ENCODE data around the gene PORCN. TPM values are rescaled to one million over a fixed set of nuclear protein-coding genes. Genes with fewer than 3 reads are reported as not detected.
A peak's percentile ranks its signal among the peaks of the same experiment; 100 is the strongest.

The PORCN gene
- total and polyA plus RNA-seq, 10 donors: 5.0 to 20.8 (median 11.4) TPM

DNA sequence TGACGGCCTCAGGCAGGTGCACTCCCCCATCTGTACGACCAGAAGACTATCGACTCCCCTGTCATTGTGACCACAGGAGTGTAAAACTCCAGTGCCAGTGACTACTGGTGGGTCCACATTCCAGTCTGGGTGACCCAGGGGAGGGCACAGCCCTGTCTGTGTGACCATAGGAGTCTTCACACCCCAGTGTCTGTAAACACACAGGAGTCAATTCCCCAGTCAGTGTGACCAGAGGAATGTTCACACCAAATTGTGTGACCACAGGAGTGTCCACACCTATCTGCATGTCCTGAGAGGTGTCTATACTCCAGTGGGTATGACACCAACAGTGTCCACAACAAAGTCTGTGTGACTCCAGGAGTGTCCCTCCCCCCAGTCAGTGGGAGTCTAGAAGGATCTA lies 20.8 kb upstream of the PORCN start:
- TF ChIP-seq POLR2AphosphoS5 (IDR thresholded peaks at IDR 0.05): no peak
- TF ChIP-seq POLR2A (IDR thresholded peaks at IDR 0.05): no peak
- TF ChIP-seq, protein P1, sequence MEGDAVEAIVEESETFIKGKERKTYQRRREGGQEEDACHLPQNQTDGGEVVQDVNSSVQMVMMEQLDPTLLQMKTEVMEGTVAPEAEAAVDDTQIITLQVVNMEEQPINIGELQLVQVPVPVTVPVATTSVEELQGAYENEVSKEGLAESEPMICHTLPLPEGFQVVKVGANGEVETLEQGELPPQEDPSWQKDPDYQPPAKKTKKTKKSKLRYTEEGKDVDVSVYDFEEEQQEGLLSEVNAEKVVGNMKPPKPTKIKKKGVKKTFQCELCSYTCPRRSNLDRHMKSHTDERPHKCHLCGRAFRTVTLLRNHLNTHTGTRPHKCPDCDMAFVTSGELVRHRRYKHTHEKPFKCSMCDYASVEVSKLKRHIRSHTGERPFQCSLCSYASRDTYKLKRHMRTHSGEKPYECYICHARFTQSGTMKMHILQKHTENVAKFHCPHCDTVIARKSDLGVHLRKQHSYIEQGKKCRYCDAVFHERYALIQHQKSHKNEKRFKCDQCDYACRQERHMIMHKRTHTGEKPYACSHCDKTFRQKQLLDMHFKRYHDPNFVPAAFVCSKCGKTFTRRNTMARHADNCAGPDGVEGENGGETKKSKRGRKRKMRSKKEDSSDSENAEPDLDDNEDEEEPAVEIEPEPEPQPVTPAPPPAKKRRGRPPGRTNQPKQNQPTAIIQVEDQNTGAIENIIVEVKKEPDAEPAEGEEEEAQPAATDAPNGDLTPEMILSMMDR (IDR thresholded peaks at IDR 0.05 in 8 of 11, conservative IDR thresholded peaks at IDR 0.05 in 3 of 11): no peak
- no peaks in the 10 kb centered on the region for H3K4me1 ChIP-seq
- intact Hi-C loops (cut with DNase I; ENCODE audit: low total_unique reads): no loop called here
- DNase-seq: peak; percentile 27
- H3K4me3 ChIP-seq: no peak overlapping the region
- no peaks in the 10 kb centered on the region for H3K9me3 ChIP-seq
- H3K36me3 ChIP-seq: peaks cover 0 to 37% (median 14%) of the 10 kb centered on the region in 6 donors
- 87 to 100% (median 93%) methylated on average over 1 to 3 of the region's 3 CpGs; no CpG with 5 or more reads in 1 of the 5 donors for WGBS, 5 donors
- H3K27me3 ChIP-seq (replicated peaks in 1 of 7): no peaks in the 10 kb centered on the region
- no peak overlapping the region for H3K27ac ChIP-seq

DNA sequence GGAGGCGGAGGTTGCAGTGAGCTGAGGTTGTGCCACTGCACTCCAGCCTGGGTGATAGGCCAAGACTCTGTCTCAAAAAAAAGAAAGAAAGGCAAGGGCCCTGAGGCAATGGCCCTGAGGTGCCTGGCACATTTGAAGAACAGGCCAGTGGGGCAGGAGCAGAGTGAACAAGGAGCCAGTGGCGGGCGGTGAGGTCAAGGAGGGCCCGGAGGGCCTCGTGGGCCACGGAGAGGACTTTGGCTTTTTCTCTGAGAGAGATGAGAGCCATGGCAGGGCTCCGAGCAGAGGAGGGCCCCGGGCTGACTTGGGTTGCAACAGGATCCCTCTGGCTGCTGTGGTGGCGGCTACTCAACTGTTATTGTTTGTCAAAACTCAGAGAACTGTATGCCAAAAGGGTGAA lies 19.5 kb upstream of the PORCN start:
- Histone ChIP-seq H3K4me1 (no peaks in the 10 kb centered on the region), H3K27me3 (replicated peaks in 1 of 7) (no peaks in the 10 kb centered on the region), H3K4me3 (no peak overlapping the region), H3K27ac (no peak overlapping the region), H3K9me3 (no peaks in the 10 kb centered on the region), H3K36me3 (peaks cover 0 to 25% (median 5%) of the 10 kb centered on the region in 6 donors)
- TF ChIP-seq, protein P1 (IDR thresholded peaks at IDR 0.05 in 8 of 11, conservative IDR thresholded peaks at IDR 0.05 in 3 of 11): no peak
- TF ChIP-seq POLR2AphosphoS5 (IDR thresholded peaks at IDR 0.05) (no peak), POLR2A (IDR thresholded peaks at IDR 0.05) (no peak)
- WGBS, 5 donors: 85 to 93% (median 90%) methylated on average over 6 to 9 of the region's 9 CpGs
- DNase-seq: peak; percentile 58
- intact Hi-C loops (cut with DNase I; ENCODE audit: low total_unique reads): no loop called here

DNA sequence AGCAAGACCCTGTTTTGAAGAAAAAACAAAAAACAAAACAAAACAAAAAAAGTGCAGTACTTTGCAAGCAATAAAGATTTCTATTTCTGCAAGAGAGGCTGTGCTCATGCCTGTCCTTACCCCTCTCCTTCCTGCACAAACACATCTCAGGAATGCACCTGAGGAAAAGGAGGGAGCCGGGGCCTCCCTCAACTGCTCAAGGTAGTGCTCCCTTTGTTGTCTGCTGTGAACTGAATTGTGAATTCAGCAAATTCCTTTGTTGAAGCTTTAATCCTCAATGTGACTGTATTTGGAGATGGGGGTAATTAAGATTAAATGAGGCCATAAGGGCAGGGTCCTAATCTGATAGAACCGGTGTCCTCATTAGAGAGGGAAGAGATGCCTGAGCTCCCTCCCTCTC lies 18.9 kb upstream of the PORCN start:
- 76 to 100% (median 82%) methylated on average over 2 of the region's 2 CpGs for WGBS, 5 donors
- no peaks in the 10 kb centered on the region for H3K9me3 ChIP-seq
- no peak for DNase-seq

DNA sequence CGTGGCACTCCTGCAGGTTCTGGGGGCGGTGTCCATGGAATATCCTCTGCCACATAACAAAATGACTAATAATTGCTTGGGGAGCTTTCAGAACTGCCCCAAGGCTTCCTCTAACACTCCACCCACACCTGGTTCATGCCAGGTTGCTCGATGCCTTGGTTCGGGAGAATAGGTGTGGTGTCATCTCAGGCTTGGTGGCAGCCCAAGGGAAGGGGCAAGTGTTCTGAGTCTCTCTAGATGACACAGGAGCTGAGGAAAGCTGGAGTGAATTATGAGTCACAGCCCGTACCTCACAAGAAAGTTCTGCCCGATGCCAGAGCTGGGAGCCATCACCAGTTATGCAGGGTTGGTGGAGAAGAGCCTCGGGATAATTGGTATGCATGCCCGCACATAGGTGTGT lies 18.1 kb upstream of the PORCN start:
- 72 to 90% (median 85%) methylated on average over 7 to 8 of the region's 8 CpGs for WGBS, 5 donors
- no peaks in the 10 kb centered on the region for H3K9me3 ChIP-seq
- no peak overlapping the region for H3K27ac ChIP-seq
- peaks cover 0 to 11% (median 0%) of the 10 kb centered on the region in 6 donors for H3K36me3 ChIP-seq
- TF ChIP-seq, protein P1 (IDR thresholded peaks at IDR 0.05 in 8 of 11, conservative IDR thresholded peaks at IDR 0.05 in 3 of 11): no peak
- TF ChIP-seq POLR2AphosphoS5 (IDR thresholded peaks at IDR 0.05) (no peak), POLR2A (IDR thresholded peaks at IDR 0.05) (no peak)
- no peak for DNase-seq
- intact Hi-C loops (cut with DNase I; ENCODE audit: low total_unique reads): no loop called here
- no peaks in the 10 kb centered on the region for H3K27me3 ChIP-seq (replicated peaks in 1 of 7)
- H3K4me1 ChIP-seq: no peaks in the 10 kb centered on the region
- no peak overlapping the region for H3K4me3 ChIP-seq

More for the DNA sequence above, 18.9 kb upstream of the PORCN start:
- no peak overlapping the region for H3K4me3 ChIP-seq
- no peaks in the 10 kb centered on the region for H3K27me3 ChIP-seq (replicated peaks in 1 of 7)
- H3K36me3 ChIP-seq: peaks cover 0 to 19% (median 2%) of the 10 kb centered on the region in 6 donors
- H3K27ac ChIP-seq: no peak overlapping the region
- H3K4me1 ChIP-seq: no peaks in the 10 kb centered on the region
- no peak for TF ChIP-seq POLR2A (IDR thresholded peaks at IDR 0.05)
- no peak for TF ChIP-seq POLR2AphosphoS5 (IDR thresholded peaks at IDR 0.05)
- TF ChIP-seq, protein P1 (IDR thresholded peaks at IDR 0.05 in 8 of 11, conservative IDR thresholded peaks at IDR 0.05 in 3 of 11): no peak
- intact Hi-C loops (cut with DNase I; ENCODE audit: low total_unique reads): no loop called here
